Measurements from ENCODE around the gene CDHR3. TPM values are rescaled to one million over a fixed set of nuclear protein-coding genes. Genes with fewer than 3 reads are reported as not detected.

The CDHR3 gene
- total RNA-seq, 2 donors from 2014 or later = 0.71 to 2.2 TPM

GRCh38 chr7:106071999-106072714 lies 109.1 kb downstream of the CDHR3 start:
- Mint-ChIP-seq H3K27ac (peak overlapping the region; percentile 87), H3K27me3 (no peaks in the 10 kb centered on the region), H3K9me3 (no peaks in the 10 kb centered on the region), H3K36me3 (ENCODE audit: low read depth) (no peaks in the 10 kb centered on the region), H3K4me3 (peak overlapping the region; percentile 76), H3K4me1 (peaks cover 10% of the 10 kb centered on the region)
- ATAC-seq (replicated peaks) = no peak

GRCh38 chr7:106072715-106073091 lies 109.6 kb downstream of the CDHR3 start:
- H3K4me1 Mint-ChIP-seq = peaks cover 10% of the 10 kb centered on the region

GRCh38 chr7:106073701-106074100 lies 110.6 kb downstream of the CDHR3 start:
- Mint-ChIP-seq H3K4me1 (peaks cover 10% of the 10 kb centered on the region), H3K27ac (no peak overlapping the region), H3K27me3 (no peaks in the 10 kb centered on the region), H3K9me3 (no peaks in the 10 kb centered on the region), H3K4me3 (no peak overlapping the region), H3K36me3 (ENCODE audit: low read depth) (no peaks in the 10 kb centered on the region)
- no peak for ATAC-seq (replicated peaks)

More at GRCh38 chr7:106072715-106073091, 109.6 kb downstream of the CDHR3 start:
- H3K9me3 Mint-ChIP-seq = no peaks in the 10 kb centered on the region
- no peak for ATAC-seq (replicated peaks)
- no peaks in the 10 kb centered on the region for H3K36me3 Mint-ChIP-seq (ENCODE audit: low read depth)
- H3K4me3 Mint-ChIP-seq = peak overlapping the region; percentile 76
- H3K27me3 Mint-ChIP-seq = no peaks in the 10 kb centered on the region
- no peak overlapping the region for H3K27ac Mint-ChIP-seq

- Mint-ChIP-seq H3K4me1 (peaks cover 10% of the 10 kb centered on the region), H3K4me3 (no peak overlapping the region), H3K9me3 (no peaks in the 10 kb centered on the region), H3K36me3 (ENCODE audit: low read depth) (no peaks in the 10 kb centered on the region), H3K27ac (no peak overlapping the region), H3K27me3 (no peaks in the 10 kb centered on the region)
- no peak for ATAC-seq (replicated peaks)
These were observed 111.2 kb downstream of the CDHR3 start for GRCh38 chr7:106074257-106074656.

- peaks cover 10% of the 10 kb centered on the region for H3K4me1 Mint-ChIP-seq
- no peak for ATAC-seq (replicated peaks)
- no peak overlapping the region for H3K4me3 Mint-ChIP-seq
- no peaks in the 10 kb centered on the region for H3K27me3 Mint-ChIP-seq
- no peak overlapping the region for H3K27ac Mint-ChIP-seq
- no peaks in the 10 kb centered on the region for H3K36me3 Mint-ChIP-seq (ENCODE audit: low read depth)
- no peaks in the 10 kb centered on the region for H3K9me3 Mint-ChIP-seq
These were observed 112.9 kb downstream of the CDHR3 start for GRCh38 chr7:106075937-106076336.

GRCh38 chr7:106076537-106076936 lies 113.5 kb downstream of the CDHR3 start:
- Mint-ChIP-seq H3K4me3 (no peak overlapping the region), H3K9me3 (no peaks in the 10 kb centered on the region), H3K27me3 (no peaks in the 10 kb centered on the region), H3K4me1 (peaks cover 10% of the 10 kb centered on the region), H3K36me3 (ENCODE audit: low read depth) (no peaks in the 10 kb centered on the region), H3K27ac (no peak overlapping the region)
- ATAC-seq (replicated peaks) = no peak

- no peak overlapping the region for H3K27ac Mint-ChIP-seq
- H3K4me3 Mint-ChIP-seq = no peak overlapping the region
- no peaks in the 10 kb centered on the region for H3K36me3 Mint-ChIP-seq (ENCODE audit: low read depth)
- H3K9me3 Mint-ChIP-seq = no peaks in the 10 kb centered on the region
- H3K4me1 Mint-ChIP-seq = no peaks in the 10 kb centered on the region
- H3K27me3 Mint-ChIP-seq = no peaks in the 10 kb centered on the region
- no peak for ATAC-seq (replicated peaks)
These were observed 117.4 kb downstream of the CDHR3 start for GRCh38 chr7:106080300-106080987.

- H3K4me1 Mint-ChIP-seq = no peaks in the 10 kb centered on the region
- no peaks in the 10 kb centered on the region for H3K9me3 Mint-ChIP-seq
- ATAC-seq (replicated peaks) = no peak
- no peak overlapping the region for H3K4me3 Mint-ChIP-seq
- no peaks in the 10 kb centered on the region for H3K36me3 Mint-ChIP-seq (ENCODE audit: low read depth)
- H3K27me3 Mint-ChIP-seq = no peaks in the 10 kb centered on the region
- no peak overlapping the region for H3K27ac Mint-ChIP-seq
These were observed 119.2 kb downstream of the CDHR3 start for GRCh38 chr7:106082087-106082854.

Other genes starting within 250 kb of the CDHR3 start
- gene ATXN7L1, start 86.7 kb upstream of the CDHR3 start, total RNA-seq = 10 to 100 TPM; 12.1 to 24.0 TPM
- gene SYPL1, start 149.0 kb downstream of the CDHR3 start, total RNA-seq = 10 to 100 TPM; 18.5 to 23.5 TPM